Measurements from ENCODE around the gene SYTL3. TPM values are rescaled to one million over a fixed set of nuclear protein-coding genes. Genes with fewer than 3 reads are reported as not detected.

The SYTL3 gene
- total RNA-seq, 1 experiment from 2014 or later: 0.09 TPM

GRCh38 chr6:158812611-158813010, 162.8 kb downstream of the SYTL3 start:
- Mint-ChIP-seq H3K4me3 (no peak overlapping the region; a peak in 1 of 5 replicates), H3K9me3 (no peaks in the 10 kb centered on the region), H3K27ac (peak overlapping the region; percentile 42 to 58 (median 55); a peak in 5 of 7 replicates), H3K36me3 (ENCODE audit: insufficient read depth in 1 of 3, low read depth in 3 of 3) (peaks cover 36 to 96% (median 84%) of the 10 kb centered on the region in 3 experiments), H3K27me3 (ENCODE audit: low read depth) (no peaks in the 10 kb centered on the region), H3K4me1 (peaks cover 90% of the 10 kb centered on the region in 2 experiments)
- peaks cover 24% of the 10 kb centered on the region for H3K4me1 ChIP-seq (ENCODE audit: insufficient read depth, low read length)
- no peak overlapping the region for H3K56ac ChIP-seq (ENCODE audit: insufficient read length, low read depth, low read length)
- H4K5ac ChIP-seq (ENCODE audit: insufficient read length, low read depth, low read length): no peak overlapping the region
- H2AK5ac ChIP-seq (ENCODE audit: insufficient read length, low read length): no peak overlapping the region
- no peak overlapping the region for H3K18ac ChIP-seq (ENCODE audit: insufficient read length, low read depth, low read length)
- peaks cover 4% of the 10 kb centered on the region for H3K79me1 ChIP-seq (ENCODE audit: insufficient read depth, low read depth, low read length, poor library complexity, severe bottlenecking)
- peaks cover 5% of the 10 kb centered on the region for H3K23me2 ChIP-seq (ENCODE audit: insufficient read length, low read depth, low read length, poor library complexity, severe bottlenecking)
- H3K14ac ChIP-seq (ENCODE audit: insufficient read depth, low read length): no peak overlapping the region
- H3T11ph ChIP-seq (ENCODE audit: low read length): no peak overlapping the region
- H2BK15ac ChIP-seq (ENCODE audit: low read depth, low read length): no peak overlapping the region
- H4K91ac ChIP-seq (ENCODE audit: insufficient read length, low read depth, low read length): no peak overlapping the region
- no peak overlapping the region for H2AFZ ChIP-seq (ENCODE audit: low read length)
- H3K4me2 ChIP-seq (ENCODE audit: insufficient read depth, insufficient read length, low read length): no peak overlapping the region
- TF ChIP-seq CTCF (conservative IDR thresholded peaks at IDR 0.05): no peak
- H2BK120ac ChIP-seq (ENCODE audit: low read depth, low read length, poor library complexity, severe bottlenecking): no peak overlapping the region
- WGBS (ENCODE audit: extremely low coverage, insufficient read length, low lambda C conversion rate): no CpG with 5 or more reads among the region's 5 CpGs
- no peak overlapping the region for H3K9ac ChIP-seq (ENCODE audit: extremely low read depth, insufficient read length, low read length)
- no peaks in the 10 kb centered on the region for H3K27me3 ChIP-seq (ENCODE audit: insufficient read depth, low read length)
- H4K20me1 ChIP-seq (ENCODE audit: control insufficient read depth, insufficient read depth, insufficient read length): no peaks in the 10 kb centered on the region
- DNase-seq: no peak
- H3K27ac ChIP-seq (ENCODE audit: insufficient read length, low read depth, low read length): no peak overlapping the region
- H3K9me3 ChIP-seq (ENCODE audit: control insufficient read depth, low read depth, low read length): no peaks in the 10 kb centered on the region
- H2BK12ac ChIP-seq (ENCODE audit: insufficient read length, low read depth, low read length): no peak overlapping the region
- H3K23ac ChIP-seq (ENCODE audit: insufficient read length, low read depth, low read length): no peak overlapping the region
- no peak overlapping the region for H2BK5ac ChIP-seq (ENCODE audit: insufficient read length, low read length)
- H4K8ac ChIP-seq (replicated peaks; ENCODE audit: insufficient read length, low read depth, low read length): no peak overlapping the region
- H3K4ac ChIP-seq (ENCODE audit: low read depth, low read length): no peak overlapping the region
- H2BK20ac ChIP-seq (ENCODE audit: low read depth, low read length, poor library complexity, severe bottlenecking): no peak overlapping the region
- peaks cover 86% of the 10 kb centered on the region for H3K79me2 ChIP-seq (ENCODE audit: insufficient read depth, low read length)

Data from H9 (cell line).